Mucosa of gallbladder (tissue), 1 donor: ENCODE data around the gene DDB1. TPM values are rescaled to one million over a fixed set of nuclear protein-coding genes. Genes with fewer than 3 reads are reported as not detected.
"Not testable (repeated sequence)": the region's sequence is repeated elsewhere in the genome, so short reads cannot be mapped to it uniquely, and the experiment has no call there.

Source experiments
- DNase-seq: peaks from one replicate; pipeline ENCODE4 v3.0.0-alpha.2; 2020; ENCODE audit warnings: low spot score
- total RNA-seq: library from RNA; stranded (reverse); gene quantifications from one replicate; pipeline ENCODE4 v1.2.1, GENCODE V29; 2021
- donor health status: DM: no; HTN: no; CAD: no.

Gene DDB1
- total RNA-seq, 1 donor from 2014 or later: 160 TPM

GRCh38 chr11:61270354-61271076, 62.4 kb downstream of the DDB1 start:
- no peak for DNase-seq

- no peak for DNase-seq
Measured at GRCh38 chr11:61268588-61269250, 64.2 kb downstream of the DDB1 start.

GRCh38 chr11:61267437-61267841, 65.5 kb downstream of the DDB1 start:
- DNase-seq: peak; percentile 54

GRCh38 chr11:61266602-61267001, 66.3 kb downstream of the DDB1 start:
- peak; percentile 42 for DNase-seq

GRCh38 chr11:61265357-61265756, 67.5 kb downstream of the DDB1 start:
- no peak for DNase-seq

- no peak for DNase-seq
Measured at GRCh38 chr11:61264795-61265194, 68.1 kb downstream of the DDB1 start.

- DNase-seq: no peak
Measured at GRCh38 chr11:61264371-61264770, 68.5 kb downstream of the DDB1 start.

GRCh38 chr11:61259363-61259762, 73.5 kb downstream of the DDB1 start:
- DNase-seq: no peak

GRCh38 chr11:61258546-61258945, 74.4 kb downstream of the DDB1 start:
- DNase-seq: no peak

GRCh38 chr11:61256710-61257482, 76.0 kb downstream of the DDB1 start:
- DNase-seq: no peak

- DNase-seq: peak; percentile 59
Measured at GRCh38 chr11:61254403-61255025, 78.4 kb downstream of the DDB1 start.

GRCh38 chr11:61252332-61252731, 80.6 kb downstream of the DDB1 start:
- DNase-seq: not testable (repeated sequence)

- DNase-seq: not testable (repeated sequence)
Measured at GRCh38 chr11:61250796-61251765, 81.8 kb downstream of the DDB1 start.

Other genes starting within 250 kb of the DDB1 start
- 3.5 TPM for gene CD5, start 230.6 kb downstream of the DDB1 start, total RNA-seq
- 34.5 TPM for gene VPS37C, start 171.7 kb downstream of the DDB1 start, total RNA-seq
- 0.26 TPM for gene PGA3, start 129.6 kb downstream of the DDB1 start, total RNA-seq
- gene PGA4, start 110.8 kb downstream of the DDB1 start, total RNA-seq: not detected
- not detected for gene PGA5, start 91.9 kb downstream of the DDB1 start, total RNA-seq
- 0.81 TPM for gene VWCE, start 37.8 kb downstream of the DDB1 start, total RNA-seq
- gene TKFC, start 123 bp upstream of the DDB1 start, total RNA-seq: 67.8 TPM
- gene CYB561A3, start 28.8 kb upstream of the DDB1 start, total RNA-seq: 44.8 TPM
- gene TMEM138, start 29.3 kb upstream of the DDB1 start, total RNA-seq: 38.4 TPM
- 10.0 TPM for gene TMEM216, start 59.5 kb upstream of the DDB1 start, total RNA-seq
- 77.1 TPM for gene CPSF7, start 96.9 kb upstream of the DDB1 start, total RNA-seq
- 39.8 TPM for gene SDHAF2, start 97.0 kb upstream of the DDB1 start, total RNA-seq
- 0.46 TPM for gene LRRC10B, start 175.6 kb upstream of the DDB1 start, total RNA-seq
- 1.5 TPM for gene SYT7, start 248.0 kb upstream of the DDB1 start, total RNA-seq